Left lobe of liver (tissue), 1 donor: ENCODE data around the gene GEMIN8. TPM values are rescaled to one million over a fixed set of nuclear protein-coding genes. Genes with fewer than 3 reads are reported as not detected.

Experiments used
- total RNA-seq: library from RNA; stranded (reverse); gene quantifications from one replicate; pipeline ENCODE4 v1.2.1, GENCODE V29; 2021
- donor health status: DM: no; HTN: yes; CAD: no.

GEMIN8 gene
- total RNA-seq, 1 donor from 2014 or later: 7.5 TPM

Other genes starting within 250 kb of the GEMIN8 start
- 0.48 TPM for gene GPM6B, start 212.8 kb downstream of the GEMIN8 start, total RNA-seq